AG04449 (cell line): ENCODE data around the gene IL19.

ENCODE experiments used
- CTCF ChIA-PET: fragments of 350-600 bp; formaldehyde crosslinking; extraction: SDS; loops from one replicate; lab custom pipeline; 2021; ENCODE audit warnings: antibody characterized with exemption; lab: Yijun Ruan, JAX
- POLR2A ChIA-PET: fragments of 400-600, 350-600 bp; formaldehyde crosslinking; extraction: SDS; loops from one replicate; lab custom pipeline; 2020; ENCODE audit warnings: antibody characterized with exemption, inconsistent platforms; lab: Yijun Ruan, JAX
- DNase-seq: peaks from one replicate; pipeline ENCODE4 v3.0.0-alpha.2; 2010; ENCODE audit warnings: low read depth, low spot score
- H3K4me3 ChIP-seq: 2 replicates; pipeline ENCODE4 v1.5.1; 2011; ENCODE audit warnings: low read depth, mild to moderate bottlenecking, control low read depth, low read length
- TF ChIP-seq, protein P1 (sequence below): IDR thresholded peaks from one replicate; pipeline ENCODE4 v1.5.1; 2011; ENCODE audit warnings: mild to moderate bottlenecking, moderate library complexity, low read length, control low read depth, inconsistent platforms; ENCODE audit not compliant: insufficient read depth; ENCODE audit errors: missing control alignments

IL19 gene

DNA sequence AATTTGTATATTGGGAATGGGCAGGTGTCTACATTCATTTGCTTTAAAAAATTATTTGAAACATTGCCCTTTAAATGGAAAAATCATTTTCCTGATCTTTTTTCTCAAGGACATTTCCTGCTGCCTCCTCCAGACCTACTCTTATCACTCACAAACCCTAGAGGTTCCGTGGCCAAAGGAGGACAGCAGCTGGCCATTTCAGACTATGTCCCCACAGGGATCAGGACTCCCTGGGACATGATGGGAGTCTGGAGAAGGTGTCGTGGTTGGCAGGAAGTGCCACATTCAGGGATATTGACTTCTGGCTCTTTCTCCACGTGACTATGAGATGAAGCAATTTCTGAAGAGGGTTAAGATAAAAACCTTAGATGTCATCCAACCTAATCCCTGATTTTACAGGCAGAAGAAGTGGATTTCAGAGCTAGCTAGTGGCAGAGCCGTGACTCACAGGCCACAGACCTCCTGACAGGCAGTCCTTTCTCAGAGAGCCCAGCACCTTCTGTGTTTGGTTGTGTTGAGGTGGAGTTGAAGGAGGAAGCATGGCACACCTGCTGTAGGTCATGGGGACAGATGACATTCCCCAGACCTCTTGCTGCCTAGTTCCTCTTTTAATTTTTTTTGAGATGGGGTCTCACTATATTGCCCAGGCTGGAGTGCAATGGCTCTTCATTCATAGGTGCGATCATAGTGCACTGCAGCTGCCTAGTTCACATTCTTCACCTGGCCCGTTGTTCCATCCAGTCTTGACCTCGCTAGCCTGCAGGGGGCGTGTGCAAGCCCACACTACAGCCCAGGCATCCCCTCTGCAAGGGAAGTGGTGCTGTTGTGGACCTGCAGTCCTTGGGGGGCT, 27.2 kb downstream of the IL19 start:
- ChIA-PET POLR2A (no interaction called here), CTCF (interaction anchor here (1.4 to 3.5 kb wide), 9 partner anchors 9 to 116 kb away, joined by 3 to 23 read pairs (median 7); no protein-coding TSS in a partner anchor)
- DNase-seq: no peak

DNA sequence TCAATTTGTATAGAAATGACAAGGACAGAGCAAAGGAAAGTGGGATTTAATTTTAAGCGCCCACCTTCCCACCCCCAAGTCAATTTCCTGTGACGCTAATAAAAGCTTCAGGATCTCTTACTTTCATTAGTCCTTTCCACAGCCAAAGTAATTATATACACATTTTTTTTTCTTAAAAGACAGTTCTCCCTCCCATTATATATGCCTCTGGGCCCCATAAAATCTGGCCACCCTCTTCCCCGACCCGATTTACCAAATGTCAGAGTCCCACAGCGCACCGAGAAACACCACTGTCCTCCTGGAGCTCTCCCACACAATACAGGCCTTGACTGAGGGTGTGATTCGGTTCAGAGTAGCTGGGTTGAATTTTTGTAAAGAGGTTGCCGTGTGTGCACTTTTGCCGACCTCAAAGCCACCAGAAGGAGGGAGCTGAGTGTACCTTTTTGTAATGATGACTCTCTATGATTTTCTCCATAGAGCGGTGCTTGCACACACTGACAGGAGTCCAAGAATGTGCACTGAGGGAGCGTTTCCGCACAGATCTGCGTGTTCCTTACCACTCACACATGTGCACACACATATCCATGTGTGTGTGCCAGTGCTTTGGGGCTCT, 27.9 kb downstream of the IL19 start:
- POLR2A ChIA-PET: no interaction called here

More for the DNA sequence above, 27.2 kb downstream of the IL19 start:
- no peak overlapping the region for H3K4me3 ChIP-seq
- TF ChIP-seq, protein P1, sequence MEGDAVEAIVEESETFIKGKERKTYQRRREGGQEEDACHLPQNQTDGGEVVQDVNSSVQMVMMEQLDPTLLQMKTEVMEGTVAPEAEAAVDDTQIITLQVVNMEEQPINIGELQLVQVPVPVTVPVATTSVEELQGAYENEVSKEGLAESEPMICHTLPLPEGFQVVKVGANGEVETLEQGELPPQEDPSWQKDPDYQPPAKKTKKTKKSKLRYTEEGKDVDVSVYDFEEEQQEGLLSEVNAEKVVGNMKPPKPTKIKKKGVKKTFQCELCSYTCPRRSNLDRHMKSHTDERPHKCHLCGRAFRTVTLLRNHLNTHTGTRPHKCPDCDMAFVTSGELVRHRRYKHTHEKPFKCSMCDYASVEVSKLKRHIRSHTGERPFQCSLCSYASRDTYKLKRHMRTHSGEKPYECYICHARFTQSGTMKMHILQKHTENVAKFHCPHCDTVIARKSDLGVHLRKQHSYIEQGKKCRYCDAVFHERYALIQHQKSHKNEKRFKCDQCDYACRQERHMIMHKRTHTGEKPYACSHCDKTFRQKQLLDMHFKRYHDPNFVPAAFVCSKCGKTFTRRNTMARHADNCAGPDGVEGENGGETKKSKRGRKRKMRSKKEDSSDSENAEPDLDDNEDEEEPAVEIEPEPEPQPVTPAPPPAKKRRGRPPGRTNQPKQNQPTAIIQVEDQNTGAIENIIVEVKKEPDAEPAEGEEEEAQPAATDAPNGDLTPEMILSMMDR: peak; percentile 50

DNA sequence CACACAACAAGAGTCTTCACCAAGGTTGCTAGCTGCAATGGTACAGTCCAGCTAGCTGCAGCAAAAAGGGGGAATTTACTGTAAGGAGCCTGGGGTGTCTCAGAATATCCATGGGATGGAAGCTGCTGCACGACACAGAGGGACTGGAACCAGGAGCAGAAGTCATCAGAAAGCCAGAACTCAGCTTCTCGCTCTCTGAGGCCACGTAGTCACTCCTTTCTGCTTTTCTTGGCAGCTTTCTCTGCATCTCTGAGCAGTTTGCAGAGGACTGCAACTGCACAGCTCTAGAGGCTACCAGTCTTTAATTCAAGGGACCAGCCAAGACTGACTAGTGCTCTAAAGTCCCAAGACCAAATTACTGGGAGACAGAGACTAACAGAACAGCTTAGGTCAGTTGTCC, 28.7 kb downstream of the IL19 start:
- H3K4me3 ChIP-seq: no peak overlapping the region
- POLR2A ChIA-PET: no interaction called here
- TF ChIP-seq, protein P1: no peak
- DNase-seq: no peak
- CTCF ChIA-PET: interaction anchor here (0.5 to 3.5 kb wide), 11 partner anchors 8 to 168 kb away, joined by 3 to 23 read pairs (median 7); no protein-coding TSS in a partner anchor

More for the DNA sequence above, 27.9 kb downstream of the IL19 start:
- CTCF ChIA-PET: interaction anchor here (1.2 to 3.5 kb wide), 10 partner anchors 9 to 115 kb away, joined by 3 to 23 read pairs (median 7); no protein-coding TSS in a partner anchor
- DNase-seq: no peak
- H3K4me3 ChIP-seq: no peak overlapping the region
- TF ChIP-seq, protein P1: no peak

DNA sequence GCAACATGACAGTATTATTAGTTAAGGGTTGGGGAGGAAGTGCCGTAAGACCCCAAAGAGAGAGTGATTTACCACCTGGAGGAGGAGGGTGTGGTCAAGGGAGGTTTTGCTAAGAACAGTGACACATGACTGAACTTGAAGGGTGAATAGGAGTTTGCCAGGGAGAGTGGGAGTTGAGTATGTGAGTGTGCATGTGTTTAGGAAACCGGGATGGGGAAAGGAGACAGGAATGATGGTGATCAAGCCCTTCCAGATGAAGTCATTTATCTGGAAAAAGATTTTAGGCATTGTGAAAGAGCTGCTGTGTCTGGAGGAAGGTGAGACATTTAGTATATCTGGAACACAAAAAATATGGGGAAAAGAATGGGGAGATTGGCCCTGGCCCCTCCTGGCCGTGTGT, 29.8 kb downstream of the IL19 start:
- DNase-seq: no peak
- TF ChIP-seq, protein P1: no peak
- H3K4me3 ChIP-seq: no peak overlapping the region
- CTCF ChIA-PET: interaction anchor here (0.8 to 3.5 kb wide), 8 partner anchors 9 to 170 kb away, joined by 3 to 23 read pairs (median 10); no protein-coding TSS in a partner anchor
- POLR2A ChIA-PET: interaction anchor here (0.7 kb wide), 1 partner anchor 28 kb away, joined by 3 read pairs; no protein-coding TSS in a partner anchor

DNA sequence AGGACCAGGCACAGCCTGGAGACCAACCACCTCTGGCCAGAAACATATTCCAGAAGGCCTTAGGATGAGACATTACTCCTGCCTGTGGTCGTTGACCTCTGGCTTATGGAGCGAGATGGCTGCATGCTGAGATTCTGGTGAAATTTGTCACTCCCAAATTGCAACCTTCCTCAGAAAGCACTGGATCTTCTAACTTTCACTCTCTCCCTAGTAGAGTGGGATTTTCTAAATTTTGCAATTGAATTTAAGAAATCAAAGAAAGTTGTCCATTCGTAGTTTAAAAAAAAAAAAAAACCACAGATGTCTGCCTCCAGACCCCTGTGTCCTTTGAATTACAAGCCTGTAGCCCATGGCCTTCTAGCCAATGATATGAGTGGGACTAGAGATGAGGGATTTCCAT, 30.3 kb downstream of the IL19 start:
- ChIA-PET CTCF (interaction anchor here (1.0 to 3.5 kb wide), 6 partner anchors 8 to 171 kb away, joined by 3 to 23 read pairs (median 4); no protein-coding TSS in a partner anchor), POLR2A (interaction anchor here (0.7 kb wide), 1 partner anchor 27 kb away, joined by 3 read pairs; no protein-coding TSS in a partner anchor)
- no peak for DNase-seq
- TF ChIP-seq, protein P1: no peak
- H3K4me3 ChIP-seq: no peak overlapping the region
